GM12878 (cell line): ENCODE measurements around the gene CHMP6.

Experiments
- JUND ChIP-seq: IDR thresholded peaks from 2 replicates; pipeline ENCODE4 v1.6.1; 2012; ENCODE audit warnings: low read depth, mild to moderate bottlenecking, low read length, improper control_type of control experiment, moderate library complexity
- MYC ChIP-seq: IDR thresholded peaks from 2 replicates; pipeline ENCODE4 v1.6.1; 2011; ENCODE audit warnings: mild to moderate bottlenecking, low read length, moderate library complexity, inconsistent platforms; ENCODE audit not compliant: insufficient read depth, insufficient replicate concordance, insufficient read length, severe bottlenecking
- ZZZ3 ChIP-seq: IDR thresholded peaks from 2 replicates; pipeline ENCODE4 v1.6.1; 2011; ENCODE audit warnings: low read depth; ENCODE audit not compliant: control insufficient read depth, insufficient read length
- TF ChIP-seq, protein P1 (sequence below), 3 experiments: IDR thresholded peaks in 2 of 3; conservative IDR thresholded peaks in 1 of 3; 2 replicates each; pipeline ENCODE4 v1.5.1; 2011; ENCODE audit warnings: low read depth in 3 of 3, low read length in 3 of 3, mild to moderate bottlenecking in 3 of 3, control low read depth in 2 of 3, moderate library complexity in 2 of 3, inconsistent platforms in 1 of 3, mixed read lengths in 1 of 3; ENCODE audit not compliant: control insufficient read depth in 2 of 3, insufficient read depth in 1 of 3; ENCODE audit errors: extremely low read depth in 1 of 3
- TF ChIP-seq, protein P2 (sequence below): IDR thresholded peaks from 2 replicates; pipeline ENCODE4 v1.6.1; 2011; ENCODE audit warnings: low read depth, mild to moderate bottlenecking, low read length, moderate library complexity, borderline replicate concordance; ENCODE audit errors: extremely low read depth
- TF ChIP-seq, protein P3 (sequence below): fragments of 450-650 bp; IDR thresholded peaks from 2 replicates; pipeline ENCODE4 v1.6.1; 2017; ENCODE audit warnings: mild to moderate bottlenecking, moderate library complexity

DNA sequence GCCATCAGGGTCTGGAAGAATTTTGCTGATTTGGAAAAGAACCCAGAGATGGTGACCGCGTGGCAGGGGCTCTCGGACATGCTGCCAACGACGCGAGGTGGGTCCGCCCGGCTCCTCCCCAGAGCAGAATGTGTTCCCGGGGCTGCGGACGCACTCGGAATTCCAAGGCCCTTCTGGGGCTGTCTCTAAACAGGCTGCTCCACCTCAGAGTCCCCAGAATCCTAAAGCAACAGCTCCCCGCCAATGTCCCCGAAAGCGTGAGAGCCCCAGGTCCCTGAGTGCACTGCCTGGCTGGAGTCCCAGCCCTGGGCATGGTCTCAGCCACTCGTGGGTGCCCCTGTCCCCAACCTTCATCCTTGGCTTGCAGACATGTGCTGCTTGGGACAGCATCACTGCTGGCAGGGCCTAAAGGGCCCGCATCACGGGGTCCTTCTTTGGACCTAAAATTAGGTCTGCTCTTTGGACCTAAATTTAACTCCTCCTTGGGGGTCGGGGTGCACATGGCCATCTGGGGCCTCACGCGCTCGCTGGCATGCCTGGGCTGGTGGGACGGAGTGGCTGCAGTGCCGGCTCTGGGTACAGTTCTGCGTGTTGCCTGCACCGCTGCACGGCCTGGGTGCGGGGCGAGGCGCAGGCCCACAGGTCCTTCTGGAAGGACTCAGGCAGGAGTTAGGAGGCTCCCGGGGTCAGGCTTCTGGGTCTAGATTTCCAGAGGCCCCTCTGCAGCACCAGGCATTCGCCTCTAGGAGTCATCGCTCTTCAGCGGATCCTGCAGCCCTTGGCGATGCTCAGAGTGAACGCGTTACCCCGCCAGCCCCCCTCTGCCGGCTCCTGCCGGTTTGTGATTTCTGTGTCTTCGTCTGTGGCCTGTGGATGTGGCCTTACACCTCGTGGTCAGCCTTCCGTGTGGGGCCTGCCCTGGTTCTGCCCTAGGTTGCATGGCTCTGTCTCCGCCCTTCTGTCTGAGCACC, 41.9 kb upstream of the CHMP6 start:
- TF ChIP-seq, protein P1, sequence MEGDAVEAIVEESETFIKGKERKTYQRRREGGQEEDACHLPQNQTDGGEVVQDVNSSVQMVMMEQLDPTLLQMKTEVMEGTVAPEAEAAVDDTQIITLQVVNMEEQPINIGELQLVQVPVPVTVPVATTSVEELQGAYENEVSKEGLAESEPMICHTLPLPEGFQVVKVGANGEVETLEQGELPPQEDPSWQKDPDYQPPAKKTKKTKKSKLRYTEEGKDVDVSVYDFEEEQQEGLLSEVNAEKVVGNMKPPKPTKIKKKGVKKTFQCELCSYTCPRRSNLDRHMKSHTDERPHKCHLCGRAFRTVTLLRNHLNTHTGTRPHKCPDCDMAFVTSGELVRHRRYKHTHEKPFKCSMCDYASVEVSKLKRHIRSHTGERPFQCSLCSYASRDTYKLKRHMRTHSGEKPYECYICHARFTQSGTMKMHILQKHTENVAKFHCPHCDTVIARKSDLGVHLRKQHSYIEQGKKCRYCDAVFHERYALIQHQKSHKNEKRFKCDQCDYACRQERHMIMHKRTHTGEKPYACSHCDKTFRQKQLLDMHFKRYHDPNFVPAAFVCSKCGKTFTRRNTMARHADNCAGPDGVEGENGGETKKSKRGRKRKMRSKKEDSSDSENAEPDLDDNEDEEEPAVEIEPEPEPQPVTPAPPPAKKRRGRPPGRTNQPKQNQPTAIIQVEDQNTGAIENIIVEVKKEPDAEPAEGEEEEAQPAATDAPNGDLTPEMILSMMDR (IDR thresholded peaks at IDR 0.05 in 2 of 3, conservative IDR thresholded peaks at IDR 0.05 in 1 of 3; ENCODE audit: control insufficient read depth in 2 of 3, extremely low read depth in 1 of 3, insufficient read depth in 1 of 3, low read depth in 3 of 3, low read length in 3 of 3), result no peak
- TF ChIP-seq JUND (no peak), MYC (no peak), ZZZ3 (no peak)
- TF ChIP-seq, protein P2, sequence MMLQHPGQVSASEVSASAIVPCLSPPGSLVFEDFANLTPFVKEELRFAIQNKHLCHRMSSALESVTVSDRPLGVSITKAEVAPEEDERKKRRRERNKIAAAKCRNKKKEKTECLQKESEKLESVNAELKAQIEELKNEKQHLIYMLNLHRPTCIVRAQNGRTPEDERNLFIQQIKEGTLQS, result no peak
- TF ChIP-seq, protein P3, sequence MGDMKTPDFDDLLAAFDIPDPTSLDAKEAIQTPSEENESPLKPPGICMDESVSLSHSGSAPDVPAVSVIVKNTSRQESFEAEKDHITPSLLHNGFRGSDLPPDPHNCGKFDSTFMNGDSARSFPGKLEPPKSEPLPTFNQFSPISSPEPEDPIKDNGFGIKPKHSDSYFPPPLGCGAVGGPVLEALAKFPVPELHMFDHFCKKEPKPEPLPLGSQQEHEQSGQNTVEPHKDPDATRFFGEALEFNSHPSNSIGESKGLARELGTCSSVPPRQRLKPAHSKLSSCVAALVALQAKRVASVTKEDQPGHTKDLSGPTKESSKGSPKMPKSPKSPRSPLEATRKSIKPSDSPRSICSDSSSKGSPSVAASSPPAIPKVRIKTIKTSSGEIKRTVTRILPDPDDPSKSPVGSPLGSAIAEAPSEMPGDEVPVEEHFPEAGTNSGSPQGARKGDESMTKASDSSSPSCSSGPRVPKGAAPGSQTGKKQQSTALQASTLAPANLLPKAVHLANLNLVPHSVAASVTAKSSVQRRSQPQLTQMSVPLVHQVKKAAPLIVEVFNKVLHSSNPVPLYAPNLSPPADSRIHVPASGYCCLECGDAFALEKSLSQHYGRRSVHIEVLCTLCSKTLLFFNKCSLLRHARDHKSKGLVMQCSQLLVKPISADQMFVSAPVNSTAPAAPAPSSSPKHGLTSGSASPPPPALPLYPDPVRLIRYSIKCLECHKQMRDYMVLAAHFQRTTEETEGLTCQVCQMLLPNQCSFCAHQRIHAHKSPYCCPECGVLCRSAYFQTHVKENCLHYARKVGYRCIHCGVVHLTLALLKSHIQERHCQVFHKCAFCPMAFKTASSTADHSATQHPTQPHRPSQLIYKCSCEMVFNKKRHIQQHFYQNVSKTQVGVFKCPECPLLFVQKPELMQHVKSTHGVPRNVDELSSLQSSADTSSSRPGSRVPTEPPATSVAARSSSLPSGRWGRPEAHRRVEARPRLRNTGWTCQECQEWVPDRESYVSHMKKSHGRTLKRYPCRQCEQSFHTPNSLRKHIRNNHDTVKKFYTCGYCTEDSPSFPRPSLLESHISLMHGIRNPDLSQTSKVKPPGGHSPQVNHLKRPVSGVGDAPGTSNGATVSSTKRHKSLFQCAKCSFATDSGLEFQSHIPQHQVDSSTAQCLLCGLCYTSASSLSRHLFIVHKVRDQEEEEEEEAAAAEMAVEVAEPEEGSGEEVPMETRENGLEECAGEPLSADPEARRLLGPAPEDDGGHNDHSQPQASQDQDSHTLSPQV, result no peak
